ENCODE results near the gene CXCR1. TPM values are rescaled to one million over a fixed set of nuclear protein-coding genes. Genes with fewer than 3 reads are reported as not detected.

Gene CXCR1
- total RNA-seq: under 1 TPM in 4 of 5 donors, not detected in 1; 0.12 to 0.25 (median 0.18) TPM
- 1.5 TPM for total RNA-seq (2013)
- 0 to 0.49 (median 0.06) reads per million in 29 experiments for total RNA-seq

DNA sequence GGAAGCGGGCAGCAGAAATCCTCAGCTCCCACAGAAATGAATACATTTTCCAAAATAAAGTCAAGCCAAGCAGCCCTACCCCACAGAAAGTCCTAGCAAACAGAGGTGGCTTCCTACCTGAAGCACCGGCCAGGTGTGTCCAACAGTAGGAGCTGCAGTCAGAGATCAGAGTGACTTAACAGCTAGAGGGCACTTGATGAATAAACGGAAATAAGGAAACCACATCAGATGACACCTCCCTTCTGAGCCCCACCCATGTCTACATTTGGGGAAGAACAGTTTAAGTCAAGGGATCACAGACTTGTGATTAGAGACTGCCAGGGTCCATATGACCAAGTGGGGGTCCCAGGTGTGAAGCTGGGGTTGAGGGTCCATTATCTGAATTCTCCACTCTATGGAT is at the start of gene CXCR1:
CXCR1 (minus strand) TSS at position 172 of the 400 bp plus-strand sequence. CDS start 1,751 bp downstream, outside the sequence.
- no peaks in the 10 kb centered on the region for H3K9me3 ChIP-seq
- ChIA-PET POLR2A (interaction anchor here in 1 of 2 donors (0.6 kb wide), 1 partner anchor 209 kb away, joined by 3 read pairs; no protein-coding TSS in a partner anchor), CTCF (interaction anchor here in 1 of 2 donors (0.6 to 2.8 kb wide), 4 partner anchors 49 to 90 kb away, joined by 3 to 16 read pairs (median 6); no protein-coding TSS in a partner anchor)
- H3K36me3 ChIP-seq (ENCODE audit: control insufficient read depth in 2 of 2, extremely low read depth in 1 of 2, insufficient read depth in 1 of 2, low read length in 1 of 2): no peaks in the 10 kb centered on the region
- Mint-ChIP-seq H3K9me3 (no peaks in the 10 kb centered on the region), H3K27me3 (peaks cover 8 to 9% of the 10 kb centered on the region in 2 donors), H3K27ac (peak within 1 kb of the TSS; percentile 44 to 53), H3K4me3 (peak within 1 kb of the TSS in 2 of 3 donors; percentile 35 to 74), H3K4me1 (peaks cover 33 to 42% (median 39%) of the 10 kb centered on the region in 3 donors), H3K36me3 (no peaks in the 10 kb centered on the region)
- H3K27me3 ChIP-seq (replicated peaks in 1 of 2; ENCODE audit: control insufficient read depth in 2 of 2, extremely low read depth in 1 of 2, insufficient read depth in 2 of 2, low read length in 1 of 2): peaks cover 0 to 13% of the 10 kb centered on the region in 2 experiments
- ATAC-seq (replicated peaks in 1 of 4) (peak; percentile 92 to 98 (median 96)), DNase-seq (peak in 33 of 35 experiments; percentile 6 to 77 (median 22))
- H3K4me1 ChIP-seq (ENCODE audit: control insufficient read depth in 1 of 2, extremely low read depth in 1 of 2, insufficient read depth in 2 of 2, low read length in 2 of 2): peaks cover 9 to 34% of the 10 kb centered on the region in 2 experiments
- peak within 1 kb of the TSS in 1 of 2 donors; percentile 12 for H3K4me3 ChIP-seq (ENCODE audit: control insufficient read depth in 1 of 2, extremely low read depth in 1 of 2, low read length in 1 of 2)
- no peak within 1 kb of the TSS for H3K27ac ChIP-seq (ENCODE audit: low read length)
- no CpG with 5 or more reads among the region's 3 CpGs for WGBS (ENCODE audit: insufficient coverage)

GRCh38 chr2:218216336-218216673 is 49.5 kb upstream of the CXCR1 start:
- peak overlapping the region; percentile 96 for H3K27ac ChIP-seq (ENCODE audit: low read length)
- no peaks in the 10 kb centered on the region for H3K9me3 ChIP-seq
- peaks cover 27% of the 10 kb centered on the region in 2 experiments for H3K4me1 ChIP-seq (ENCODE audit: control insufficient read depth in 1 of 2, extremely low read depth in 1 of 2, insufficient read depth in 2 of 2, low read length in 2 of 2)
- Mint-ChIP-seq H3K27ac (peak overlapping the region; percentile 94 to 98), H3K4me1 (peaks cover 36 to 42% (median 38%) of the 10 kb centered on the region in 3 donors), H3K27me3 (peaks cover 0 to 2% of the 10 kb centered on the region in 2 donors), H3K36me3 (peaks cover 14% of the 10 kb centered on the region), H3K4me3 (peak overlapping the region; percentile 90 to 100 (median 90)), H3K9me3 (no peaks in the 10 kb centered on the region)
- no peak for DNase-seq
- H3K4me3 ChIP-seq (ENCODE audit: control insufficient read depth in 1 of 2, extremely low read depth in 1 of 2, low read length in 1 of 2): peak overlapping the region; percentile 55 to 98
- no peaks in the 10 kb centered on the region for H3K27me3 ChIP-seq (replicated peaks in 1 of 2; ENCODE audit: control insufficient read depth in 2 of 2, extremely low read depth in 1 of 2, insufficient read depth in 2 of 2, low read length in 1 of 2)
- ATAC-seq (replicated peaks in 1 of 4): no peak
- 90% methylated on average over 2 of the region's 9 CpGs for WGBS (ENCODE audit: insufficient coverage)
- POLR2A ChIA-PET: interaction anchor here (0.5 to 1.4 kb wide), 12 partner anchors 8 to 424 kb away, joined by 3 to 7 read pairs (median 4); no protein-coding TSS in a partner anchor
- H3K36me3 ChIP-seq (ENCODE audit: control insufficient read depth in 2 of 2, extremely low read depth in 1 of 2, insufficient read depth in 1 of 2, low read length in 1 of 2): peaks cover 0 to 16% of the 10 kb centered on the region in 2 donors
- CTCF ChIA-PET: interaction anchor here (0.6 to 2.0 kb wide), 7 partner anchors 9 to 778 kb away, joined by 3 to 10 read pairs (median 6); partner anchors contain the start of genes AAMP (in 1 of the 2) and PNKD (in 1 of the 2)

GRCh38 chr2:218214116-218214515 is 47.4 kb upstream of the CXCR1 start:
- peaks cover 14 to 21% (median 17%) of the 10 kb centered on the region in 3 donors for H3K4me1 Mint-ChIP-seq
- ATAC-seq (replicated peaks in 1 of 4): no peak
- peaks cover 10% of the 10 kb centered on the region for H3K36me3 Mint-ChIP-seq
- peaks cover 0 to 7% of the 10 kb centered on the region in 2 experiments for H3K27me3 ChIP-seq (replicated peaks in 1 of 2; ENCODE audit: control insufficient read depth in 2 of 2, extremely low read depth in 1 of 2, insufficient read depth in 2 of 2, low read length in 1 of 2)
- peaks cover 0 to 2% of the 10 kb centered on the region in 2 donors for H3K27me3 Mint-ChIP-seq
- no peak overlapping the region for H3K27ac Mint-ChIP-seq
- no peaks in the 10 kb centered on the region for H3K9me3 ChIP-seq
- no peaks in the 10 kb centered on the region for H3K36me3 ChIP-seq (ENCODE audit: control insufficient read depth in 2 of 2, extremely low read depth in 1 of 2, insufficient read depth in 1 of 2, low read length in 1 of 2)
- no peak overlapping the region for H3K4me3 Mint-ChIP-seq
- no CpG with 5 or more reads among the region's 1 CpG for WGBS (ENCODE audit: insufficient coverage)
- CTCF ChIA-PET: no interaction called here
- no peak overlapping the region for H3K4me3 ChIP-seq (ENCODE audit: control insufficient read depth in 1 of 2, extremely low read depth in 1 of 2, low read length in 1 of 2)
- H3K4me1 ChIP-seq (ENCODE audit: control insufficient read depth in 1 of 2, extremely low read depth in 1 of 2, insufficient read depth in 2 of 2, low read length in 2 of 2): peaks cover 7 to 9% of the 10 kb centered on the region in 2 experiments
- no peak overlapping the region for H3K27ac ChIP-seq (ENCODE audit: low read length)
- POLR2A ChIA-PET: no interaction called here
- DNase-seq: no peak
- H3K9me3 Mint-ChIP-seq: peaks cover 5 to 7% (median 6%) of the 10 kb centered on the region in 3 donors

GRCh38 chr2:218209078-218209477 is 42.3 kb upstream of the CXCR1 start:
- Histone ChIP-seq H3K27ac (ENCODE audit: low read length) (no peak overlapping the region), H3K4me1 (ENCODE audit: control insufficient read depth in 1 of 2, extremely low read depth in 1 of 2, insufficient read depth in 2 of 2, low read length in 2 of 2) (no peaks in the 10 kb centered on the region), H3K9me3 (no peaks in the 10 kb centered on the region), H3K27me3 (replicated peaks in 1 of 2; ENCODE audit: control insufficient read depth in 2 of 2, extremely low read depth in 1 of 2, insufficient read depth in 2 of 2, low read length in 1 of 2) (peaks cover 0 to 7% of the 10 kb centered on the region in 2 experiments), H3K36me3 (ENCODE audit: control insufficient read depth in 2 of 2, extremely low read depth in 1 of 2, insufficient read depth in 1 of 2, low read length in 1 of 2) (no peaks in the 10 kb centered on the region), H3K4me3 (ENCODE audit: control insufficient read depth in 1 of 2, extremely low read depth in 1 of 2, low read length in 1 of 2) (no peak overlapping the region)
- peaks cover 6% of the 10 kb centered on the region for H3K36me3 Mint-ChIP-seq
- DNase-seq: no peak
- 100% methylated on average over 1 of the region's 3 CpGs for WGBS (ENCODE audit: insufficient coverage)
- POLR2A ChIA-PET: interaction anchor here in 1 of 2 donors (0.6 to 0.7 kb wide), 2 partner anchors 37 to 849 kb away, joined by 3 read pairs; no protein-coding TSS in a partner anchor
- CTCF ChIA-PET: interaction anchor here in 1 of 2 donors (1.1 to 1.2 kb wide), 2 partner anchors 21 to 22 kb away, joined by 3 to 6 read pairs; no protein-coding TSS in a partner anchor
- ATAC-seq (replicated peaks in 1 of 4): no peak
- no peaks in the 10 kb centered on the region for H3K4me1 Mint-ChIP-seq
- no peak overlapping the region for H3K4me3 Mint-ChIP-seq
- no peak overlapping the region for H3K27ac Mint-ChIP-seq
- H3K27me3 Mint-ChIP-seq: peaks cover 0 to 4% of the 10 kb centered on the region in 2 donors
- peaks cover 5 to 7% (median 6%) of the 10 kb centered on the region in 3 donors for H3K9me3 Mint-ChIP-seq

DNA sequence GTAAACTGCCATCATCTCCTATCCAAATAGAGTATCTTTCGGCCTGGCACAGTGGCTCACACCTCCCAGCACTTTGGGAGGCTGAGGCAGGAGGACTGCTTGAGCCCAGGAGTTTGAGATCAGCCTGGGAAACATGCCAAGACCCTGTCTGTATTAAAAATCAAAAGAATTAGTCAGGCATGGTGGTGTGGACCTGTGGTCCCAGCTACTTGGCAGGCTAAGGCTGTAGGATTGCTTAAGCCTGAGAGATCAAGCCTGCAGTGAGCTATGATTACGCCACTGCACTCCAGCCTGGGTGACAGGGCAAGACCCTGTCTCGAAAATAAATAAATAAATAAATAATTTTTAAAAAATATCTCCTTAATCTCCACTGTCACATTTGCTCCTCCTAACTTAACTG is 35.5 kb upstream of the CXCR1 start:
- peaks cover 0 to 8% of the 10 kb centered on the region in 2 donors for H3K27me3 Mint-ChIP-seq
- H3K9me3 ChIP-seq: no peaks in the 10 kb centered on the region
- no CpG with 5 or more reads among the region's 3 CpGs for WGBS (ENCODE audit: insufficient coverage)
- no peaks in the 10 kb centered on the region for H3K4me1 ChIP-seq (ENCODE audit: control insufficient read depth in 1 of 2, extremely low read depth in 1 of 2, insufficient read depth in 2 of 2, low read length in 2 of 2)
- ATAC-seq (replicated peaks in 1 of 4): no peak
- no peak overlapping the region for H3K27ac Mint-ChIP-seq
- no peaks in the 10 kb centered on the region for H3K36me3 ChIP-seq (ENCODE audit: control insufficient read depth in 2 of 2, extremely low read depth in 1 of 2, insufficient read depth in 1 of 2, low read length in 1 of 2)
- no peak overlapping the region for H3K4me3 Mint-ChIP-seq
- no peak overlapping the region for H3K4me3 ChIP-seq (ENCODE audit: control insufficient read depth in 1 of 2, extremely low read depth in 1 of 2, low read length in 1 of 2)
- POLR2A ChIA-PET: no interaction called here
- CTCF ChIA-PET: interaction anchor here in 1 of 2 donors (0.7 kb wide), 1 partner anchor 85 kb away, joined by 4 read pairs; no protein-coding TSS in a partner anchor
- H3K27me3 ChIP-seq (replicated peaks in 1 of 2; ENCODE audit: control insufficient read depth in 2 of 2, extremely low read depth in 1 of 2, insufficient read depth in 2 of 2, low read length in 1 of 2): peaks cover 2 to 6% of the 10 kb centered on the region in 2 experiments
- no peak overlapping the region for H3K27ac ChIP-seq (ENCODE audit: low read length)
- DNase-seq: no peak
- H3K9me3 Mint-ChIP-seq: no peaks in the 10 kb centered on the region
- no peaks in the 10 kb centered on the region for H3K36me3 Mint-ChIP-seq
- H3K4me1 Mint-ChIP-seq: no peaks in the 10 kb centered on the region

DNA sequence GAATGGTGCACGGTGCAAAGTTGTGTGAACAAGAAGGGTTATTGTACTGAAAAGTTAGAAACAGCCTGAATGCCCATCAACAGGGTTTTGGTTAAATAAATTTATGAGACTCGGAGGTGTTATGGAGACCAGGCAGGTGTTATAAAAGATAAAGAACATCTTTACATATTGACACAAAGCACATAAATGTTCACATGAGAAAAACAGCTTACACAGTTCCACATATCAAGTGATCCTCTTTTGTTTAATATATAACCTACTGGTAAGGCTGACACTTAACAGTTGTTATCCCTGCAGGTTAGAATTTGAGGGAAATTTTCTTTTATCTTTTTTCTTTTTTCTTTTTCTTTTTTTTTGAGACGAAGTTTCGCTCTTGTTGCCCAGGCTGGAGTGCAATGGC is 30.2 kb upstream of the CXCR1 start:
- H3K36me3 Mint-ChIP-seq: no peaks in the 10 kb centered on the region
- no peak for ATAC-seq (replicated peaks in 1 of 4)
- WGBS (ENCODE audit: insufficient coverage): 83% methylated on average over 1 of the region's 4 CpGs

More for the DNA sequence above, 30.2 kb upstream of the CXCR1 start:
- Mint-ChIP-seq H3K9me3 (no peaks in the 10 kb centered on the region), H3K4me3 (no peak overlapping the region), H3K4me1 (peaks cover 0 to 4% (median 0%) of the 10 kb centered on the region in 3 donors), H3K27me3 (peaks cover 0 to 12% of the 10 kb centered on the region in 2 donors), H3K27ac (no peak overlapping the region)
- Histone ChIP-seq H3K36me3 (ENCODE audit: control insufficient read depth in 2 of 2, extremely low read depth in 1 of 2, insufficient read depth in 1 of 2, low read length in 1 of 2) (no peaks in the 10 kb centered on the region), H3K27me3 (replicated peaks in 1 of 2; ENCODE audit: control insufficient read depth in 2 of 2, extremely low read depth in 1 of 2, insufficient read depth in 2 of 2, low read length in 1 of 2) (peaks cover 2 to 12% of the 10 kb centered on the region in 2 experiments), H3K4me1 (ENCODE audit: control insufficient read depth in 1 of 2, extremely low read depth in 1 of 2, insufficient read depth in 2 of 2, low read length in 2 of 2) (no peaks in the 10 kb centered on the region), H3K27ac (ENCODE audit: low read length) (no peak overlapping the region), H3K4me3 (ENCODE audit: control insufficient read depth in 1 of 2, extremely low read depth in 1 of 2, low read length in 1 of 2) (no peak overlapping the region), H3K9me3 (no peaks in the 10 kb centered on the region)
- ChIA-PET POLR2A (no interaction called here), CTCF (no interaction called here)
- DNase-seq: no peak
